ENCODE data around the gene C20orf204. TPM values are rescaled to one million over a fixed set of nuclear protein-coding genes. Genes with fewer than 3 reads are reported as not detected.
A peak's percentile ranks its signal among the peaks of the same experiment; 100 is the strongest.

C20orf204 gene
- total and polyA plus RNA-seq, 8 donors: 0.31 to 3.7 (median 0.79) TPM

- FAIRE-seq (no peak), DNase-seq (peak in 1 of 6 donors; percentile 23), ATAC-seq (no peak)
- peaks cover 0 to 10% (median 6%) of the 10 kb centered on the region in 3 donors for H3K4me1 ChIP-seq
- no peak for TF ChIP-seq CTCF (IDR thresholded peaks at IDR 0.05)
- H3K9me3 ChIP-seq: no peaks in the 10 kb centered on the region
- intact Hi-C loops (cut with DNase I): no loop called here
- no peaks in the 10 kb centered on the region for H3K36me3 ChIP-seq
- H3K4me3 ChIP-seq: peak overlapping the region in 1 of 4 donors; percentile 83
- H3K27ac ChIP-seq: no peak overlapping the region
- 87 to 94% methylated on average over 7 to 8 of the region's 8 CpGs for WGBS, 2 donors
- no peaks in the 10 kb centered on the region for H3K27me3 ChIP-seq
These were observed 41.1 kb downstream of the C20orf204 start for GRCh38 chr20:64077094-64077493.

- Histone ChIP-seq H3K9me3 (no peaks in the 10 kb centered on the region), H3K4me3 (peak overlapping the region in 1 of 4 donors; percentile 83), H3K27ac (no peak overlapping the region), H3K27me3 (no peaks in the 10 kb centered on the region), H3K4me1 (peaks cover 0 to 10% (median 6%) of the 10 kb centered on the region in 3 donors), H3K36me3 (no peaks in the 10 kb centered on the region)
- intact Hi-C loops (cut with DNase I): no loop called here
- 73 to 84% methylated on average over 7 of the region's 7 CpGs for WGBS, 2 donors
- FAIRE-seq: no peak
- peak in 1 of 6 donors; percentile 20 for DNase-seq
- ATAC-seq: no peak
- no peak for TF ChIP-seq CTCF (IDR thresholded peaks at IDR 0.05)
These were observed 41.5 kb downstream of the C20orf204 start for GRCh38 chr20:64077541-64077875.

GRCh38 chr20:64077876-64078551, 42.0 kb downstream of the C20orf204 start:
- no peak for DNase-seq

DNA sequence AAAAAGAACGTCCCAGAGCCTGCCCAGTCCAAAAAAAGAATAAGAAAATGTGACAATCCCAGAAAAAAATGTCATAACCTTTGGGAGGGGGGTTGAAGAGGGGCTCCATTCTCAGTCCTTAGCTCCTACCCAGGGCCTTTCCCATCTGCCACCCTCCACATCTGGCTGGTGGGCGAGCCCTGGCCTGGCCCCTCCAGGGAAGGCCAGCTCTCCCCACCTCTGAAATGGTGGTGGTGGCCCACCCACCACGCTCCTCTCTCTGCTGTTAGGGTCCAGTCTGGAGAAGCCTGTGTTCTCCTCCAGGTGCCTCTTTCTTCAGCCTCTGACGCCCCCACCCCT, 42.9 kb downstream of the C20orf204 start:
- ATAC-seq: no peak
- Histone ChIP-seq H3K27me3 (no peaks in the 10 kb centered on the region), H3K27ac (peak overlapping the region in 2 of 4 donors; percentile 55 to 73), H3K4me1 (peaks cover 2 to 11% (median 6%) of the 10 kb centered on the region in 3 donors), H3K36me3 (no peaks in the 10 kb centered on the region), H3K4me3 (peak overlapping the region; percentile 29 to 83 (median 75)), H3K9me3 (no peaks in the 10 kb centered on the region)
- FAIRE-seq: no peak
- no peak for DNase-seq
- intact Hi-C loops (cut with DNase I): no loop called here
- TF ChIP-seq CTCF (IDR thresholded peaks at IDR 0.05): no peak
- 33 to 43% methylated on average over 3 to 4 of the region's 4 CpGs for WGBS, 2 donors

More at GRCh38 chr20:64077876-64078551, 42.0 kb downstream of the C20orf204 start:
- WGBS, 2 donors: 73 to 79% methylated on average over 15 of the region's 15 CpGs
- intact Hi-C loops (cut with DNase I): no loop called here
- Histone ChIP-seq H3K4me3 (peak overlapping the region in 1 of 4 donors; percentile 83), H3K9me3 (no peaks in the 10 kb centered on the region), H3K36me3 (no peaks in the 10 kb centered on the region), H3K27ac (no peak overlapping the region), H3K4me1 (peaks cover 0 to 10% (median 6%) of the 10 kb centered on the region in 3 donors), H3K27me3 (no peaks in the 10 kb centered on the region)
- TF ChIP-seq CTCF (IDR thresholded peaks at IDR 0.05): no peak
- ATAC-seq (no peak), FAIRE-seq (no peak)

Data from pancreas (tissue), 10 donors.